Fibroblast of gingiva (primary cell): ENCODE measurements around the gene NAPSA.
A peak's percentile ranks its signal among the peaks of the same experiment; 100 is the strongest.
"Not testable (repeated sequence)": the region's sequence is repeated elsewhere in the genome, so short reads cannot be mapped to it uniquely, and the experiment has no call there.

ENCODE experiments used
- DNase-seq: peaks from one replicate; pipeline ENCODE4 v3.0.0-alpha.2; 2011; ENCODE audit warnings: low read depth

NAPSA gene

GRCh38 chr19:50358483-50359327 lies 6.7 kb downstream of the NAPSA start:
- no peak for DNase-seq

GRCh38 chr19:50357178-50358100 lies 8.0 kb downstream of the NAPSA start:
- peak; percentile 51 for DNase-seq

DNA sequence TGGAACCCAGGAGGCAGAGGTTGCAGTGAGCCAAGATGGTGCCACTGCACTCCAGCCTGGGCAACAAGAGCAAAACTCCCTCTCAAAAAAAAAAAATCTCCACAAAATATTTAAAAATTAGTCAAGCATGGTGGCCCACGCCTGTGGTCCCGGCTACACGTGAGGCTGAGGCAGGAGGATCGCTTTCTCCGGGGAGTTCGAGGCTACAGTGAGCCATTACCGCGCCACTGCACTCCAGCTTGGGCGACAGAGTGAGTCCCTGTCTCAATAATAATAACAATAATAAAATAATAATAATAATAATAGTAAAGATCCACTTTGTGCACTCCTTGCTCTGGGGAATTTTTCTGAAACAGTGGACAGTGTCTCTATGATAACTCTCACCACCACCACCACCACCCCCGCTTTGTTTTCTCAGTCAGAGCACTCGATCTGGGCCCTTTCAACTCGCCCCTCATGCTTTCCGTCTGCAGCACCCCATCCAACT lies 8.7 kb downstream of the NAPSA start:
- DNase-seq = no peak

- DNase-seq = not testable (repeated sequence)
Observed at GRCh38 chr19:50353487-50353880, 12.0 kb downstream of the NAPSA start.

- no peak for DNase-seq
Observed at GRCh38 chr19:50352242-50352641, 13.2 kb downstream of the NAPSA start.

GRCh38 chr19:50349277-50350057 lies 16.0 kb downstream of the NAPSA start:
- DNase-seq = no peak

GRCh38 chr19:50347089-50347581 lies 18.3 kb downstream of the NAPSA start:
- DNase-seq = not testable (repeated sequence)

GRCh38 chr19:50344661-50345318 lies 20.6 kb downstream of the NAPSA start:
- no peak for DNase-seq

GRCh38 chr19:50341091-50341564 lies 24.3 kb downstream of the NAPSA start:
- DNase-seq = no peak

- DNase-seq = no peak
Observed at GRCh38 chr19:50340331-50340730, 25.1 kb downstream of the NAPSA start.

- DNase-seq = not testable (repeated sequence)
Observed at GRCh38 chr19:50337031-50337430, 28.4 kb downstream of the NAPSA start.

GRCh38 chr19:50334741-50335421 lies 30.6 kb downstream of the NAPSA start:
- DNase-seq = no peak

- peak; percentile 19 for DNase-seq
Observed at GRCh38 chr19:50333737-50334617, 31.5 kb downstream of the NAPSA start.

DNA sequence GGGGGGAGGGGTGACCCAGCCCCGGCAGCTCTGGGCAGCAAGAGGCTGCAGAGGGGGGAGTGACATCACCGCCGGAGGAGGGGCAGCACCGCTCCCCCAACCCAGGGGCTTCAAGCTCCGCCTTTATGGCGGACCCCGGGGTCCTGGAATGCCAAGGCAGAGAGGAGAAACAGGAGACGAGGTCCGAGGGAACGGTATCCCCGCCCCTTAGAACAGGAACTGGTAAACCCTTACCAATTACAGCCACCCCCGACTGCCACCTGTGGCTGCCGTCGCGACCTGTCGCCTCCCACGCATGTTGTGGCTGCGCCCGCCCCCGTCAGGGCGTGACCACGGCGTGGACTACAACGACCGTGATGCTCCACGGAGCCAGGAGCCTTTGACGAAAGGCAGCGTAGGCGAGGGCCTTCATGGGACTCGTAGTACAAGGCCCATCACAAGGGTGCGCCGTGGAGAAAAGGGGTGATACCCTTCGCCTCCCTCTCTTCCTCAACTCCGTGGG lies 32.2 kb downstream of the NAPSA start:
- peak; percentile 53 for DNase-seq

GRCh38 chr19:50332244-50333038 lies 33.0 kb downstream of the NAPSA start:
- no peak for DNase-seq

DNA sequence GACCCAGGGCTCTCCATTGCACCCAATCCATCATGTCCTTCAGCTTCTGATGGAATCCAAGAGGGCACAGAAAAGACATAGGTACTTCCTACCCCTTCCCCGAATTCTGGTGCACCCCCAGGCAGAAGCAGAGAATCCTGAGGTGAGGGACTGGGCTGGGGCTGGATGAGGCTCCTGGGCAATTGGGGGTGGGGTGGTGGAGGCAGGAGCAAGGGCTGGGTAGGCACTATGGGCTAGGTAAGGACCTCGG lies 33.5 kb downstream of the NAPSA start:
- no peak for DNase-seq

GRCh38 chr19:50331221-50331993 lies 34.0 kb downstream of the NAPSA start:
- no peak for DNase-seq
